Measurements from ENCODE around the gene KRT6A.

Gene KRT6A

DNA sequence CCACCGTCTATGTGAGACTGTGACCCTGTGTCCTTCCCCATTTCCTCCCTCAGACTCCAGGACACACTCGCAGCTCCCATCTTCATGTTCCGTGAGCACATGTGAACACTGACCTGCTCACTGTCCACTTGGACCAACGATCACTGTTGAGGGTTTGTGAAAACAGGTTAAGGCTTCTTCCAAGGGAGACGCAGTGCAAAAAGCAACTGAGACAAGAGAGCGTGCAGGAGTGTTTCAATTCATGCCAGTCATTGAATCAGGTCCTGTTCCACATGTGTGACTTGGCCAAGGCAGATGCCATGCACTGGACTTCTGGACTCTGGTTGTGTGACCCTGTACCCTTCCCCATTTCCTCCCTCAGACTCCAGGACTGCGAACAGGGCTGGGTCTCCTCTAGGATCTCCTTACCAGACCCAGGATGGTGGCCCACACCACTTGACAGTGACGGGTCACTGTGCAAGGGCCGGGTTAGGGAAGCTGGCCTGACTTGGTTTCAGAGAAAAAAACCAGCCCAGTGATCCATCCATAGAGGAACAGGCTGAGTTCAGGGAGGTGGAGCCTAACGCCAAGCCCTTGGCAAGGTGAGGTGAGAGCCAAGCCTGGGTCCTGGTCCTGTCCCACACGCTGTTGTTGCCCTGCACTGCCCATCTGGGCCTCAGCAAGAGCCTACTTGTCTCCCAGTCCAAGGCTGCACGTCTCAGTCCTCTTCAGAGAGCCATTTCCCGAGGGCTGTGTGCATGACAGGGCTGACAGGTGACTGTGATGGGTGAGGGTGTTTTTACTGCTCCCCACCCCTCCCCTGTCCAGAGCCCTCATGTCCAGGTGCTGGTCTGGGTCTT lies 32.8 kb upstream of the KRT6A start (continued):
- TF ChIP-seq, protein P1, sequence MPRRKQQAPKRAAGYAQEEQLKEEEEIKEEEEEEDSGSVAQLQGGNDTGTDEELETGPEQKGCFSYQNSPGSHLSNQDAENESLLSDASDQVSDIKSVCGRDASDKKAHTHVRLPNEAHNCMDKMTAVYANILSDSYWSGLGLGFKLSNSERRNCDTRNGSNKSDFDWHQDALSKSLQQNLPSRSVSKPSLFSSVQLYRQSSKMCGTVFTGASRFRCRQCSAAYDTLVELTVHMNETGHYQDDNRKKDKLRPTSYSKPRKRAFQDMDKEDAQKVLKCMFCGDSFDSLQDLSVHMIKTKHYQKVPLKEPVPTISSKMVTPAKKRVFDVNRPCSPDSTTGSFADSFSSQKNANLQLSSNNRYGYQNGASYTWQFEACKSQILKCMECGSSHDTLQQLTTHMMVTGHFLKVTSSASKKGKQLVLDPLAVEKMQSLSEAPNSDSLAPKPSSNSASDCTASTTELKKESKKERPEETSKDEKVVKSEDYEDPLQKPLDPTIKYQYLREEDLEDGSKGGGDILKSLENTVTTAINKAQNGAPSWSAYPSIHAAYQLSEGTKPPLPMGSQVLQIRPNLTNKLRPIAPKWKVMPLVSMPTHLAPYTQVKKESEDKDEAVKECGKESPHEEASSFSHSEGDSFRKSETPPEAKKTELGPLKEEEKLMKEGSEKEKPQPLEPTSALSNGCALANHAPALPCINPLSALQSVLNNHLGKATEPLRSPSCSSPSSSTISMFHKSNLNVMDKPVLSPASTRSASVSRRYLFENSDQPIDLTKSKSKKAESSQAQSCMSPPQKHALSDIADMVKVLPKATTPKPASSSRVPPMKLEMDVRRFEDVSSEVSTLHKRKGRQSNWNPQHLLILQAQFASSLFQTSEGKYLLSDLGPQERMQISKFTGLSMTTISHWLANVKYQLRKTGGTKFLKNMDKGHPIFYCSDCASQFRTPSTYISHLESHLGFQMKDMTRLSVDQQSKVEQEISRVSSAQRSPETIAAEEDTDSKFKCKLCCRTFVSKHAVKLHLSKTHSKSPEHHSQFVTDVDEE (CRISPR knock-in tag; IDR thresholded peaks at IDR 0.05) = no peak
- TF ChIP-seq PPARA (CRISPR knock-in tag; IDR thresholded peaks at IDR 0.05; ENCODE audit: borderline replicate concordance) (no peak), ZFP30 (CRISPR knock-in tag; IDR thresholded peaks at IDR 0.05) (no peak), OSR1 (CRISPR knock-in tag; IDR thresholded peaks at IDR 0.05) (no peak)

DNA sequence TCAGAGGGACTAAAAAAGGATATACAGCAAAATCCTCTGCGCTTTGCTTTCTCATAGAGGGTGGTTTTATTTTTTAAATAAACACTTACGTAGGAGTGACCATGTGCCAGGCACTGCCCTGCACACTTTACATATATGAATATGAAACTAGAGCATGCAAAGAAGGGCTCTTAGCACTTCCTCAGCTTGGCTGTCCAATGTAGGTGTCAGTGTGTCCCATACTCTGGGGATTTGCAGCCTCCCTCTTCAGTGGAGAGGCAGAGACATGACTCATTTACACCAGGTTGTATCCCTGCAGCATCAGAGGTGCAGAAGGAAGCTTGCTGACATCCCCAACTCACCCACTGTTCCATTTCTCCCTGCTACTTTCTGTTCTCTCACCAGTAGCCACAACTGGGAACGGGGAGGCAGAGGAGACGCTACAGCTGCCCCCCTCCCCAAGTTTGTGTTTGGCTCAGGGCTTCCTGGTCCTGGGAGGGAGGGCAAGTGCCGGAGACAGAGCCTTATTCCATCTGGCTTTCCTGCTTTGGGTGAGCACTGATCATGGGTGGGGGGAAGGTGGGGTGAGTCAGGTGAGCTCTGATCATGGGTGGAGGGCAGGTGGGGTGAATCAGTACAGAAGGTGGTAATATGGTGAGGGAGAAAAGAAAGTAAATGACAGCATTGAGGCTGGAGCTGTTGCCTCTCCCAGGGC lies 32.0 kb upstream of the KRT6A start:
- TF ChIP-seq ZNF70 (CRISPR knock-in tag; IDR thresholded peaks at IDR 0.05) (no peak), CSDC2 (CRISPR knock-in tag; IDR thresholded peaks at IDR 0.05) (no peak)
- TF ChIP-seq, protein P2, sequence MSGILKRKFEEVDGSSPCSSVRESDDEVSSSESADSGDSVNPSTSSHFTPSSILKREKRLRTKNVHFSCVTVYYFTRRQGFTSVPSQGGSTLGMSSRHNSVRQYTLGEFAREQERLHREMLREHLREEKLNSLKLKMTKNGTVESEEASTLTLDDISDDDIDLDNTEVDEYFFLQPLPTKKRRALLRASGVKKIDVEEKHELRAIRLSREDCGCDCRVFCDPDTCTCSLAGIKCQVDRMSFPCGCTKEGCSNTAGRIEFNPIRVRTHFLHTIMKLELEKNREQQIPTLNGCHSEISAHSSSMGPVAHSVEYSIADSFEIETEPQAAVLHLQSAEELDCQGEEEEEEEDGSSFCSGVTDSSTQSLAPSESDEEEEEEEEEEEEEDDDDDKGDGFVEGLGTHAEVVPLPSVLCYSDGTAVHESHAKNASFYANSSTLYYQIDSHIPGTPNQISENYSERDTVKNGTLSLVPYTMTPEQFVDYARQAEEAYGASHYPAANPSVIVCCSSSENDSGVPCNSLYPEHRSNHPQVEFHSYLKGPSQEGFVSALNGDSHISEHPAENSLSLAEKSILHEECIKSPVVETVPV (CRISPR knock-in tag; IDR thresholded peaks at IDR 0.05) = no peak
- no peak for ATAC-seq

DNA sequence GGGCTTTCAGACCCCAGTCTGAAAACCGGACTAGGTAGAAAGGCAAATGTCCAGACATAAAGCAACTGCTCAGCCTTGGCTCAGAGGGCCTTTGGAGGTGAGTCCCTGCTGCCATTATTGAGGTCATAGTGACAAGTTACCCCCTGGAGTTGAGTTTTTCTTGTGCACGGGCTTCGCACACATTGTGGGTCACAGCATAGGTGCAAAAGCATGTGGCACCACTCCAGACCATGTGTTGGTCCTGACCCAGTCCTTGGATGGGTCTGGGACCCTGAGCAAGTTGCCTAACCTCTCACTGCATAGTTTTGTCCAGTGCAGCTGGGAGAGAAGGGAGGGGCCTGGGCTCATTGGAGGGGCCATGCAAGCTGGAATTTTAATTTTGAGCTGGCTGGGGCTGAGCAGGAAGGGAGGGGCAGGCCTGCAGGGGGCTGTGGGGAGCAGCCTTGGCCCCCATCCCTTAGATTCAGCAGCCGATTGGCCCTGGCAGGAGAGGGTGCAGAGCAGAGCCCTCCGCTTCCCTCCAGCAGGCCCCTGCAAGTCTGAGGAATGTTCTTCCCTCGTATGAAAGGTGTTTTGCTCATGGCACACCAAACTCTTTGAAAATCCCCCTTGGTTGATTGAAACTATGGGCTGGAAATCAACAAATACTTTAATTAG lies 31.3 kb upstream of the KRT6A start:
- ATAC-seq = no peak
- no peak for TF ChIP-seq TOX (CRISPR knock-in tag; IDR thresholded peaks at IDR 0.05; ENCODE audit: borderline replicate concordance)
- TF ChIP-seq GLIS3 (CRISPR knock-in tag; IDR thresholded peaks at IDR 0.05) = no peak

DNA sequence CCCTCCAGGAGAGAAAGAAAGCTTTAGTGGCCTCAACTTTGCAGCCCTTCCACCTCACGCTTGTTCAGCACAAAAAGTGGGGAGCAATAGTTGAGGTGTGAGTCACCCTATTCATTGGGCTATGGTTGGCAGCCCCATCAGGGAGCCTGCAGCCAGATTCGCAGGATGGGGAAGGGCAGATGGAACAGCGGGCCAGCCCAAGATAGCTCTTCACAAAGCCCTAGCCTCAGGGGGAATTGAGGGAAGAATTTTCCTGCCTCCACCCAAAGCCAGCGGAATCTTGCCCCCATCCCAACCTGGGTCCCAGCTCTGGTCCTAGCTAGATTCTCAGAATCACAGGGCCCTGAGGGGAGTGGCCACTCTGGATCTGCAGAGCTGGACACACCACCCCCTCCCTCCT lies 30.8 kb upstream of the KRT6A start:
- no peak for ATAC-seq
- TF ChIP-seq RARB (CRISPR knock-in tag; IDR thresholded peaks at IDR 0.05) = no peak
- TF ChIP-seq, protein P3, sequence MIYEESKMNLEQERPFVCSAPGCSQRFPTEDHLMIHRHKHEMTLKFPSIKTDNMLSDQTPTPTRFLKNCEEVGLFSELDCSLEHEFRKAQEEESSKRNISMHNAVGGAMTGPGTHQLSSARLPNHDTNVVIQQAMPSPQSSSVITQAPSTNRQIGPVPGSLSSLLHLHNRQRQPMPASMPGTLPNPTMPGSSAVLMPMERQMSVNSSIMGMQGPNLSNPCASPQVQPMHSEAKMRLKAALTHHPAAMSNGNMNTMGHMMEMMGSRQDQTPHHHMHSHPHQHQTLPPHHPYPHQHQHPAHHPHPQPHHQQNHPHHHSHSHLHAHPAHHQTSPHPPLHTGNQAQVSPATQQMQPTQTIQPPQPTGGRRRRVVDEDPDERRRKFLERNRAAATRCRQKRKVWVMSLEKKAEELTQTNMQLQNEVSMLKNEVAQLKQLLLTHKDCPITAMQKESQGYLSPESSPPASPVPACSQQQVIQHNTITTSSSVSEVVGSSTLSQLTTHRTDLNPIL (CRISPR knock-in tag; IDR thresholded peaks at IDR 0.05; ENCODE audit: low read depth) = no peak
- no peak for TF ChIP-seq ZNF565 (CRISPR knock-in tag; conservative IDR thresholded peaks at IDR 0.05; ENCODE audit: low read depth)
- no peak for TF ChIP-seq TOX (CRISPR knock-in tag; IDR thresholded peaks at IDR 0.05; ENCODE audit: borderline replicate concordance)
- no peak for TF ChIP-seq ZFP3 (CRISPR knock-in tag; IDR thresholded peaks at IDR 0.05)

DNA sequence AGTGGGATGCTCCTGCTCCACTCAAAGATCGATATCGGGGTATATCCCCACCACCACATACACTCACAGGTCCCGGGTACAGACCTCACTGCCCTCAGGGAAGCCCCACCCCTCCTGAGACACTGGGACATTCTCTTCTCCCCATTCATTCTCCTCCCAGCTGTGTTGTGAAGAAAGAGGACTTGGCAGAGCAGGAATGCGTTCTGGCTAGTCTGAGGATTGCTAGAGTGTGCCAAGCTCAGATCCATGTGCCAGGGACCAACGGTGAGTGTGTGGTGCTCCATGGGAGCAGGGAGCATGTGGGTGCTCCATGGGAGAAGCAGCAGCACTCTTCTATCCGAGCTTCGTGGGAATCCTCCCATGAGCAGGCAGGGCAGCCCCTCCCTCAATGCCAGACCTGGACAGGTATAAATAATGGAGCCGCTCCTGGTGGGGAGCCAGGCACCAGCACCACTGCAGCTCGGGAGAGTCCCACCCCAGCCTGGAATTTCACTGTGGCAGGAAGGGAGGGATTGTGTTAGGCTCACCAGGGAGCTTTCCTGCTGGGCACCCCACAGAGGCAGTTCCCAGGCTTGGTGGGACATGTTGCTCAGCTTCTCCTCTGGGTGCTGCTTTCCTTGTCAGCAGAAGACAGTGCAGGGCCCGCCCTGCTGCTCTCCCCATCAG lies 29.4 kb upstream of the KRT6A start:
- ATAC-seq = no peak
- no peak for TF ChIP-seq ARNTL (CRISPR knock-in tag; IDR thresholded peaks at IDR 0.05; ENCODE audit: borderline replicate concordance, low read depth)
- TF ChIP-seq SNAI2 (CRISPR knock-in tag; IDR thresholded peaks at IDR 0.05) = no peak
- TF ChIP-seq, protein P1 (CRISPR knock-in tag; IDR thresholded peaks at IDR 0.05) = no peak
- no peak for TF ChIP-seq ESRRG (CRISPR knock-in tag; IDR thresholded peaks at IDR 0.05)
- TF ChIP-seq, protein P4, sequence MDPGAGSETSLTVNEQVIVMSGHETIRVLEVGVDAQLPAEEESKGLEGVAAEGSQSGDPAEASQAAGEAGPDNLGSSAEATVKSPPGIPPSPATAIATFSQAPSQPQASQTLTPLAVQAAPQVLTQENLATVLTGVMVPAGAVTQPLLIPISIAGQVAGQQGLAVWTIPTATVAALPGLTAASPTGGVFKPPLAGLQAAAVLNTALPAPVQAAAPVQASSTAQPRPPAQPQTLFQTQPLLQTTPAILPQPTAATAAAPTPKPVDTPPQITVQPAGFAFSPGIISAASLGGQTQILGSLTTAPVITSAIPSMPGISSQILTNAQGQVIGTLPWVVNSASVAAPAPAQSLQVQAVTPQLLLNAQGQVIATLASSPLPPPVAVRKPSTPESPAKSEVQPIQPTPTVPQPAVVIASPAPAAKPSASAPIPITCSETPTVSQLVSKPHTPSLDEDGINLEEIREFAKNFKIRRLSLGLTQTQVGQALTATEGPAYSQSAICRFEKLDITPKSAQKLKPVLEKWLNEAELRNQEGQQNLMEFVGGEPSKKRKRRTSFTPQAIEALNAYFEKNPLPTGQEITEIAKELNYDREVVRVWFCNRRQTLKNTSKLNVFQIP (CRISPR knock-in tag; IDR thresholded peaks at IDR 0.05; ENCODE audit: borderline replicate concordance, low read depth) = no peak
- no peak for TF ChIP-seq TOX (CRISPR knock-in tag; IDR thresholded peaks at IDR 0.05; ENCODE audit: borderline replicate concordance)
- no peak for TF ChIP-seq ZNF565 (CRISPR knock-in tag; conservative IDR thresholded peaks at IDR 0.05; ENCODE audit: low read depth)
- TF ChIP-seq ZC3H10 (CRISPR knock-in tag; IDR thresholded peaks at IDR 0.05) = no peak
- TF ChIP-seq OSR1 (CRISPR knock-in tag; IDR thresholded peaks at IDR 0.05) = no peak
- no peak for TF ChIP-seq ZNF8 (CRISPR knock-in tag; IDR thresholded peaks at IDR 0.05)
- TF ChIP-seq RARB (CRISPR knock-in tag; IDR thresholded peaks at IDR 0.05) = no peak
- TF ChIP-seq ZFP30 (CRISPR knock-in tag; IDR thresholded peaks at IDR 0.05) = no peak
- TF ChIP-seq TCF4 (CRISPR knock-in tag; IDR thresholded peaks at IDR 0.05; ENCODE audit: borderline replicate concordance) = no peak
- no peak for TF ChIP-seq ZFP3 (CRISPR knock-in tag; IDR thresholded peaks at IDR 0.05)
